Common myeloid progenitor, CD34-positive (primary cell): ENCODE measurements around the gene MYL10.
A peak's percentile ranks its signal among the peaks of the same experiment; 100 is the strongest.

Source experiments
- CTCF ChIA-PET: fragments of 350-600 bp; sonication (Branson Sonifier 250); formaldehyde crosslinking; loops from one replicate; lab custom pipeline; 2021; ENCODE audit warnings: antibody characterized with exemption; lab: Charles Lee
- POLR2A ChIA-PET: fragments of 350-600 bp; sonication (Branson Sonifier 250); formaldehyde crosslinking; loops from one replicate; lab custom pipeline; 2021; ENCODE audit warnings: antibody characterized with exemption; lab: Charles Lee
- DNase-seq, 3 donors: peaks; one replicate each; pipeline versions ENCODE4 v3.0.0 to v3.0.0-alpha.2; 2013
- H3K27ac ChIP-seq, 2 experiments: 1 replicate in 1 of 2; 2 replicates in 1 of 2; pipeline ENCODE4 v1.7.0; 2013; ENCODE audit warnings: inconsistent platforms in 2 of 2, low read length in 2 of 2, mild to moderate bottlenecking in 2 of 2, low read depth in 1 of 2, moderate library complexity in 1 of 2; ENCODE audit not compliant: severe bottlenecking in 2 of 2, insufficient read depth in 1 of 2, poor library complexity in 1 of 2
- H3K27me3 ChIP-seq, 5 experiments: replicated peaks in 2 of 5; 1 replicate in 3 of 5; 2 replicates in 2 of 5; pipeline versions ENCODE4 v1.6.1 to v1.7.0; 2013; ENCODE audit warnings: low read length in 4 of 5, mild to moderate bottlenecking in 2 of 5, moderate library complexity in 2 of 5, inconsistent platforms in 1 of 5; ENCODE audit not compliant: insufficient read depth in 5 of 5, control insufficient read depth in 4 of 5
- H3K36me3 ChIP-seq, 4 experiments: 1 replicate in 2 of 4; 2 replicates in 2 of 4; pipeline versions ENCODE4 v1.6.1 to v1.7.0; 2013; ENCODE audit warnings: low read length in 3 of 4, control low read depth in 1 of 4, mild to moderate bottlenecking in 1 of 4; ENCODE audit not compliant: control insufficient read depth in 4 of 4, insufficient read depth in 4 of 4
- H3K4me1 ChIP-seq, 4 experiments: 1 replicate in 3 of 4; 2 replicates in 1 of 4; pipeline versions ENCODE4 v1.6.1 to v1.7.1; 2013; ENCODE audit warnings: low read length in 3 of 4, mild to moderate bottlenecking in 3 of 4, control low read depth in 1 of 4, inconsistent platforms in 1 of 4, moderate library complexity in 1 of 4; ENCODE audit not compliant: control insufficient read depth in 4 of 4, insufficient read depth in 4 of 4; ENCODE audit errors: control extremely low read depth in 1 of 4
- H3K4me3 ChIP-seq, 7 experiments: 1 replicate in 4 of 7; 2 replicates in 3 of 7; pipeline versions ENCODE4 v1.5.1 to v1.7.0; 2013; ENCODE audit warnings: mild to moderate bottlenecking in 7 of 7, low read length in 6 of 7, moderate library complexity in 6 of 7, inconsistent platforms in 2 of 7, low read depth in 2 of 7, control low read depth in 1 of 7; ENCODE audit not compliant: insufficient read depth in 4 of 7, control insufficient read depth in 1 of 7; ENCODE audit errors: extremely low read depth in 1 of 7
- H3K9me3 ChIP-seq, 5 experiments: 1 replicate in 4 of 5; 2 replicates in 1 of 5; pipeline versions ENCODE4 v1.6.1 to v1.7.1; 2013; ENCODE audit warnings: low read length in 4 of 5, mild to moderate bottlenecking in 2 of 5, inconsistent platforms in 1 of 5, low read depth in 1 of 5, moderate library complexity in 1 of 5; ENCODE audit not compliant: control insufficient read depth in 4 of 5, insufficient read depth in 2 of 5; ENCODE audit errors: control extremely low read depth in 1 of 5
- WGBS: methylation state at CpG from one replicate; pipeline ENCODE4 v1.1.5; 2013; ENCODE audit not compliant: insufficient coverage; 5-methylcytosine and 5-hydroxymethylcytosine counted together

Gene MYL10

DNA sequence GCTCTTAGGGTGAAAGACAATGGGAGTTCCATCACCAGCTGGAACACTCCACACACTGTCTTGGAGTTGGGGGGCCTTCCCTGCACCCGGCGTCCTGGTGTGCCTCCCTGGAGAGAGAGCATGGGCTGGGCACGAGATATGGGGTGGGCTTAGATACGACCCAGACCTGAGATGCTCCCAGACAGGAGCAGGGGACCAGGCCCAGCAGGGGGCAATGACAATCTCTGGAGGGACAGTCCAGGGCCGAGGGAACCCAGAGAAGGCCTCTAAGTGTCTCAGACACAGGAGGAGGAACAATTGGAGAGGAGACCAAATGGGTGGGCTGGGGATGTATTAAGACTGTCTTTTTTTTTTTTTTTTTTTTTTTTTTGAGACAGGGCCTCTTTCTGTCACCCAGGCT is 40.0 kb downstream of the MYL10 start:
- Histone ChIP-seq H3K27me3 (no peaks in the 10 kb centered on the region), H3K9me3 (no peaks in the 10 kb centered on the region), H3K4me3 (no peak overlapping the region), H3K36me3 (no peaks in the 10 kb centered on the region), H3K27ac (no peak overlapping the region), H3K4me1 (peaks cover 0 to 7% (median 5%) of the 10 kb centered on the region in 4 experiments)
- POLR2A ChIA-PET = no interaction called here
- no peak for DNase-seq
- WGBS = 96% methylated on average over 5 of the region's 5 CpGs
- CTCF ChIA-PET = interaction anchor here (0.7 kb wide), 1 partner anchor 14 kb away, joined by 3 read pairs; no protein-coding TSS in a partner anchor

DNA sequence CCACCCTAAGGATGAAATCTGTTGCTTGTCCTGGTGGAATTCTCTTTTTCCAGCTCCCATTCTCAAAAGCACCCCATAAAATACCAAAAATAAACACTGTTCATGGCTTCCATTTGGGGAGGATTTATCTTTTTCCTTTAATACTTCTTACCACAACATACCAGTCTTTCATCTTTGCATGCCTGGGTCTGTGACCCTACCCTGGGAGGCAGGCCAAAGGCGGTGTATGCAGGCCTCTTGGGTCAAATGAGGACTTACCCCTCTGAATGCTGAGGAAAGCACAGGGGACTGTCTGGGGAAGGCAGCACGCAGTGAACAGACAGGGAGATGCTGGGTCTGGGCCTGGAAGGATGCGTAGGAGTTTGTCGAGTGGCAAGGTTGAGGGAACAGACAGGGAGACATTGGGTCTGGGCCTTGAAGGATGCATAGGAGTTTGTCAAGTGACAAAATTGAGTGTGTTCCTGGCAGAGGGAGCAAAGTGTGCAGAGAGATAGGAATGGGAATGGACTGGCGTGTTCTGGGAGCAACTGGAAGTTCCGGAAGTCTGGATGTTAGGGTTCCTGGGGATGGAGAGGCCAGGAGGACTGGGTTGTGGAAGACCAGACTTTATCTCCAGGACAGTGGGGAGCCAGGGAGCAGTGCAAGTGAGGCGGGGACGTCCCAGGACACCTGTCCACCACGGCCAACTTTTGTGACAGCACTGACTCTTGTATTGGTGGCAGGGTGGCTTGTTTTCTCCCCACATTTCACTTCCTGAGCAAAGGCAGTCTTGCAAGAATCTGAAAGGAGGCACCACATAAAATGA is 40.8 kb downstream of the MYL10 start:
- no peak for DNase-seq
- Histone ChIP-seq H3K36me3 (no peaks in the 10 kb centered on the region), H3K27me3 (no peaks in the 10 kb centered on the region), H3K27ac (no peak overlapping the region), H3K4me3 (no peak overlapping the region), H3K9me3 (no peaks in the 10 kb centered on the region), H3K4me1 (peaks cover 0 to 7% (median 5%) of the 10 kb centered on the region in 4 experiments)
- CTCF ChIA-PET = interaction anchor here (0.7 to 2.2 kb wide), 2 partner anchors 9 to 45 kb away, joined by 3 to 7 read pairs; no protein-coding TSS in a partner anchor
- WGBS = 89% methylated on average over 8 of the region's 9 CpGs
- POLR2A ChIA-PET = no interaction called here

GRCh38 chr7:101586906-101587677 is 42.0 kb downstream of the MYL10 start:
- CTCF ChIA-PET = interaction anchor here (1.2 to 2.4 kb wide), 4 partner anchors 10 to 64 kb away, joined by 3 to 7 read pairs (median 4); no protein-coding TSS in a partner anchor
- POLR2A ChIA-PET = interaction anchor here (0.6 kb wide), 1 partner anchor 8 kb away, joined by 3 read pairs; no protein-coding TSS in a partner anchor
- Histone ChIP-seq H3K9me3 (peaks cover 0 to 4% (median 0%) of the 10 kb centered on the region in 5 experiments), H3K4me3 (no peak overlapping the region), H3K27ac (no peak overlapping the region), H3K36me3 (no peaks in the 10 kb centered on the region), H3K4me1 (peaks cover 0 to 7% (median 5%) of the 10 kb centered on the region in 4 experiments), H3K27me3 (no peaks in the 10 kb centered on the region)
- DNase-seq = peak; percentile 43 to 73 (median 62)
- WGBS = 20% methylated on average over 9 of the region's 12 CpGs

- DNase-seq = no peak
- WGBS = 76% methylated on average over 18 of the region's 18 CpGs
- CTCF ChIA-PET = interaction anchor here (1.2 to 2.4 kb wide), 4 partner anchors 11 to 64 kb away, joined by 3 to 7 read pairs (median 4); no protein-coding TSS in a partner anchor
Observed at GRCh38 chr7:101586078-101586905, 42.8 kb downstream of the MYL10 start.

DNA sequence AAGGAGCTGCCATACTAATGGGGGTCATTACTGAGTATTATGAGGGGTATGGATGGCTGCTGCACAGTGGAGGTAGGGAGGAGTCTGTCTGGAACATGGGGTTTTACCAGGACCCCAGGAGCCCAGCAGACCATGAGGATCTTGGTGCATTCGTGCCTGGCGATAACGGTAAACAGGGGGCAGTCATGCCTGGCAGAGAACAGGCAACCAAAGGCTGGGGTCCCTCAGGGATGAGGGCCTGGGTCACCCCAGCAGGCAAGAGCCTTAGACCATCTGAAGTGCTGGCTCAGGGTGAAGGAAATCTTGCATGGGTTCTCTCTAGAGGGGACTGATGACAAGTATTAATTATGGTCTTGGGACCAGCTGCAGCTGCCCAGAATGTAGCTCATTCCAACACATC is 46.1 kb downstream of the MYL10 start:
- peaks cover 0 to 4% (median 0%) of the 10 kb centered on the region in 5 experiments for H3K9me3 ChIP-seq
- peaks cover 0 to 12% (median 7%) of the 10 kb centered on the region in 4 experiments for H3K4me1 ChIP-seq
- no peaks in the 10 kb centered on the region for H3K27me3 ChIP-seq
- no peaks in the 10 kb centered on the region for H3K36me3 ChIP-seq
- POLR2A ChIA-PET = no interaction called here
- no peak overlapping the region for H3K4me3 ChIP-seq
- CTCF ChIA-PET = interaction anchor here (1.0 kb wide), 1 partner anchor 10 kb away, joined by 3 read pairs; no protein-coding TSS in a partner anchor
- WGBS = 100% methylated on average over 3 of the region's 3 CpGs
- no peak overlapping the region for H3K27ac ChIP-seq
- DNase-seq = no peak

More at GRCh38 chr7:101586078-101586905, 42.8 kb downstream of the MYL10 start:
- POLR2A ChIA-PET = no interaction called here
- H3K9me3 ChIP-seq = peaks cover 0 to 4% (median 0%) of the 10 kb centered on the region in 5 experiments
- no peaks in the 10 kb centered on the region for H3K36me3 ChIP-seq
- H3K27ac ChIP-seq = no peak overlapping the region
- peaks cover 0 to 7% (median 5%) of the 10 kb centered on the region in 4 experiments for H3K4me1 ChIP-seq
- H3K27me3 ChIP-seq = no peaks in the 10 kb centered on the region
- no peak overlapping the region for H3K4me3 ChIP-seq

- peaks cover 0 to 10% (median 5%) of the 10 kb centered on the region in 4 experiments for H3K4me1 ChIP-seq
- ChIA-PET POLR2A (no interaction called here), CTCF (interaction anchor here (0.7 to 1.0 kb wide), 3 partner anchors 9 to 29 kb away, joined by 3 to 4 read pairs (median 3); no protein-coding TSS in a partner anchor)
- no peak overlapping the region for H3K4me3 ChIP-seq
- H3K27me3 ChIP-seq = no peaks in the 10 kb centered on the region
- peaks cover 0 to 4% (median 0%) of the 10 kb centered on the region in 5 experiments for H3K9me3 ChIP-seq
- WGBS = 100% methylated on average over 1 of the region's 10 CpGs
- DNase-seq = no peak
- no peaks in the 10 kb centered on the region for H3K36me3 ChIP-seq
- H3K27ac ChIP-seq = no peak overlapping the region
Observed at GRCh38 chr7:101581891-101582290, 47.2 kb downstream of the MYL10 start.
